ENCODE data around the gene ADCY3. TPM values are rescaled to one million over a fixed set of nuclear protein-coding genes. Genes with fewer than 3 reads are reported as not detected.

Gene ADCY3
- total RNA-seq, 1 experiment from 2014 or later = 75.6 TPM

- no peak overlapping the region for H3K4me3 ChIP-seq (ENCODE audit: low read depth, low read length)
- ChIA-PET CTCF (no interaction called here), POLR2A (interaction anchor here (0.6 kb wide), 2 partner anchors 210 to 585 kb away, joined by 4 read pairs; no protein-coding TSS in a partner anchor)
- H3K9me3 ChIP-seq = no peaks in the 10 kb centered on the region
- Mint-ChIP-seq H3K4me3 (ENCODE audit: unreplicated experiment) (no peak overlapping the region), H3K36me3 (ENCODE audit: insufficient read depth, unreplicated experiment) (no peaks in the 10 kb centered on the region), H3K27ac (ENCODE audit: unreplicated experiment) (no peak overlapping the region), H3K27me3 (ENCODE audit: insufficient read depth, unreplicated experiment) (no peaks in the 10 kb centered on the region), H3K4me1 (ENCODE audit: low read depth, unreplicated experiment) (no peaks in the 10 kb centered on the region), H3K9me3 (ENCODE audit: unreplicated experiment) (no peaks in the 10 kb centered on the region)
- no TSS peak for BruUV-seq (replicated peaks)
- H3K27me3 ChIP-seq (replicated peaks; ENCODE audit: control insufficient read depth, insufficient read depth, low read length) = no peaks in the 10 kb centered on the region
- no peaks in the 10 kb centered on the region for H3K4me1 ChIP-seq
- H3K36me3 ChIP-seq (ENCODE audit: control insufficient read depth, insufficient read depth, low read length) = peaks cover 1% of the 10 kb centered on the region; the same call in 1 of the 2 replicates
- TF ChIP-seq CTCF (IDR thresholded peaks at IDR 0.05; ENCODE audit: insufficient read depth in 1 of 2, low read depth in 1 of 2, low read length in 1 of 2, severe bottlenecking in 1 of 2, unreplicated experiment in 1 of 2) = no peak
- intact Hi-C loops (cut with micrococcal nuclease; ENCODE audit: unreplicated experiment) = no loop called here
- DNase-seq = no peak
These were observed 25.9 kb upstream of the ADCY3 start for GRCh38 chr2:24945907-24946306.

GRCh38 chr2:24943427-24944053, 23.5 kb upstream of the ADCY3 start:
- no peak for DNase-seq
- POLR2A ChIA-PET = no interaction called here
- no TSS peak for BruUV-seq (replicated peaks)
- Histone ChIP-seq H3K36me3 (ENCODE audit: control insufficient read depth, insufficient read depth, low read length) (peaks cover 1% of the 10 kb centered on the region; the same call in 1 of the 2 replicates), H3K4me1 (no peaks in the 10 kb centered on the region), H3K4me3 (ENCODE audit: low read depth, low read length) (no peak overlapping the region), H3K9me3 (no peaks in the 10 kb centered on the region), H3K27me3 (replicated peaks; ENCODE audit: control insufficient read depth, insufficient read depth, low read length) (no peaks in the 10 kb centered on the region)
- no peaks in the 10 kb centered on the region for H3K27me3 Mint-ChIP-seq (ENCODE audit: insufficient read depth, unreplicated experiment)
- no peak overlapping the region for H3K4me3 Mint-ChIP-seq (ENCODE audit: unreplicated experiment)
- no peaks in the 10 kb centered on the region for H3K4me1 Mint-ChIP-seq (ENCODE audit: low read depth, unreplicated experiment)
- intact Hi-C loops (cut with micrococcal nuclease; ENCODE audit: unreplicated experiment) = no loop called here
- H3K36me3 Mint-ChIP-seq (ENCODE audit: insufficient read depth, unreplicated experiment) = no peaks in the 10 kb centered on the region
- TF ChIP-seq CTCF (IDR thresholded peaks at IDR 0.05; ENCODE audit: insufficient read depth in 1 of 2, low read depth in 1 of 2, low read length in 1 of 2, severe bottlenecking in 1 of 2, unreplicated experiment in 1 of 2) = no peak
- no peak overlapping the region for H3K27ac Mint-ChIP-seq (ENCODE audit: unreplicated experiment)
- CTCF ChIA-PET = interaction anchor here (1.4 kb wide), 1 partner anchor 32 kb away, joined by 3 read pairs; no protein-coding TSS in a partner anchor
- H3K9me3 Mint-ChIP-seq (ENCODE audit: unreplicated experiment) = no peaks in the 10 kb centered on the region

GRCh38 chr2:24939353-24939752, 19.3 kb upstream of the ADCY3 start:
- no peaks in the 10 kb centered on the region for H3K4me1 ChIP-seq
- H3K36me3 Mint-ChIP-seq (ENCODE audit: insufficient read depth, unreplicated experiment) = no peaks in the 10 kb centered on the region
- no peaks in the 10 kb centered on the region for H3K27me3 Mint-ChIP-seq (ENCODE audit: insufficient read depth, unreplicated experiment)
- H3K27me3 ChIP-seq (replicated peaks; ENCODE audit: control insufficient read depth, insufficient read depth, low read length) = no peaks in the 10 kb centered on the region
- H3K9me3 Mint-ChIP-seq (ENCODE audit: unreplicated experiment) = no peaks in the 10 kb centered on the region
- ChIA-PET CTCF (no interaction called here), POLR2A (no interaction called here)
- no peaks in the 10 kb centered on the region for H3K9me3 ChIP-seq
- H3K4me3 ChIP-seq (ENCODE audit: low read depth, low read length) = no peak overlapping the region
- TF ChIP-seq CTCF (IDR thresholded peaks at IDR 0.05; ENCODE audit: insufficient read depth in 1 of 2, low read depth in 1 of 2, low read length in 1 of 2, severe bottlenecking in 1 of 2, unreplicated experiment in 1 of 2) = no peak
- DNase-seq = no peak
- H3K4me3 Mint-ChIP-seq (ENCODE audit: unreplicated experiment) = no peak overlapping the region
- no peak overlapping the region for H3K27ac Mint-ChIP-seq (ENCODE audit: unreplicated experiment)
- no peaks in the 10 kb centered on the region for H3K36me3 ChIP-seq (ENCODE audit: control insufficient read depth, insufficient read depth, low read length)
- no peaks in the 10 kb centered on the region for H3K4me1 Mint-ChIP-seq (ENCODE audit: low read depth, unreplicated experiment)
- intact Hi-C loops (cut with micrococcal nuclease; ENCODE audit: unreplicated experiment) = no loop called here
- BruUV-seq (replicated peaks) = no TSS peak
